GM12865 (cell line): ENCODE data around the gene POFUT1.
"Not testable (repeated sequence)": the region's sequence is repeated elsewhere in the genome, so short reads cannot be mapped to it uniquely, and the experiment has no call there.

ENCODE experiments used
- DNase-seq: peaks from one replicate; pipeline ENCODE4 v3.0.0; 2010; ENCODE audit warnings: low read depth
- H3K4me3 ChIP-seq: 2 replicates; pipeline ENCODE4 v1.5.1; 2011; ENCODE audit warnings: mild to moderate bottlenecking, low read depth, low read length, control low read depth
- TF ChIP-seq, protein P1 (sequence below): IDR thresholded peaks from 2 replicates; pipeline ENCODE4 v1.5.1; 2011; ENCODE audit warnings: low read length, control low read depth, low read depth, inconsistent platforms; ENCODE audit not compliant: insufficient read depth; ENCODE audit errors: missing control alignments

POFUT1 gene

GRCh38 chr20:32189691-32190615, 17.7 kb upstream of the POFUT1 start:
- H3K4me3 ChIP-seq: no peak overlapping the region; the same call in 1 of the 2 replicates
- TF ChIP-seq, protein P1, sequence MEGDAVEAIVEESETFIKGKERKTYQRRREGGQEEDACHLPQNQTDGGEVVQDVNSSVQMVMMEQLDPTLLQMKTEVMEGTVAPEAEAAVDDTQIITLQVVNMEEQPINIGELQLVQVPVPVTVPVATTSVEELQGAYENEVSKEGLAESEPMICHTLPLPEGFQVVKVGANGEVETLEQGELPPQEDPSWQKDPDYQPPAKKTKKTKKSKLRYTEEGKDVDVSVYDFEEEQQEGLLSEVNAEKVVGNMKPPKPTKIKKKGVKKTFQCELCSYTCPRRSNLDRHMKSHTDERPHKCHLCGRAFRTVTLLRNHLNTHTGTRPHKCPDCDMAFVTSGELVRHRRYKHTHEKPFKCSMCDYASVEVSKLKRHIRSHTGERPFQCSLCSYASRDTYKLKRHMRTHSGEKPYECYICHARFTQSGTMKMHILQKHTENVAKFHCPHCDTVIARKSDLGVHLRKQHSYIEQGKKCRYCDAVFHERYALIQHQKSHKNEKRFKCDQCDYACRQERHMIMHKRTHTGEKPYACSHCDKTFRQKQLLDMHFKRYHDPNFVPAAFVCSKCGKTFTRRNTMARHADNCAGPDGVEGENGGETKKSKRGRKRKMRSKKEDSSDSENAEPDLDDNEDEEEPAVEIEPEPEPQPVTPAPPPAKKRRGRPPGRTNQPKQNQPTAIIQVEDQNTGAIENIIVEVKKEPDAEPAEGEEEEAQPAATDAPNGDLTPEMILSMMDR: no peak
- DNase-seq: no peak

DNA sequence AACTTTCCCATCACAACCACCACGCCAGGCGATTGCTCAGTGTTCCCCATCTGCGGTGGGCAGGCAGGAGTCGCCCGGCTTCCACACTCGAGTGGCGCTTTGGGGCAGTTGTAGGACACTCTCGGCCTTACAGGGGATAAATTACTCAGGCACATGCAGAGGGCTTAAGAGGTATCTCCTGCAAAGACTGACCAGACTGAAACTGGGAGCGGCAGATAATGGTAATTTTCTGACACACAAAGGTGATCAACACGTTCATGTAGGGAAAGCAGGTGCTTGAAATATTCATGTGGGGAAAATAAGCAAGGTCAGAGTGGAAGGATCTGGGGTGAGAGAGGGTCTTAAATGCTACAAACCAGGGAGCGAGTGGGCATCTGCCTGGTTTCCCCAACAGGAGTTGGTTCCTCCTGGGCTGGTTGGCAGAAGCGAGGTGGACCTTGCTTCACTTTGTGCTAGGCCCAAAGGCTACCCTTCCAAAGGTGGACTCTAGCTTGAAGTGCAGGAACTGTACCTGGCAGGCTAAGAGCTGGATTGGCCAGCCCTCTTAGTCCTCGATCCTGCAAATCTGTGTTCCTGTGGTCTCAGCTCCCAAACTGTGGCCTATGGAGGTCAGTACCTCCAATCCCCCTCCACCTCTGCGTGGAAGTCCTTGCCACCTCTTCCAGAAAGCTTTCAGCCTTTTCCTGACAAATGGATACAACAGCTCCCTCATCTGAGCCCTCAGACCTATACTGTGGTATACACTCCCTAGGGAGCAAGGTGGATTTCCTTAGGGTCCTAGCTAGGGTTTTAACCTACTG, 16.9 kb upstream of the POFUT1 start:
- DNase-seq: no peak
- TF ChIP-seq, protein P1: no peak
- H3K4me3 ChIP-seq: no peak overlapping the region

GRCh38 chr20:32191422-32191821, 16.3 kb upstream of the POFUT1 start:
- DNase-seq: no peak
- TF ChIP-seq, protein P1: no peak
- no peak overlapping the region for H3K4me3 ChIP-seq

DNA sequence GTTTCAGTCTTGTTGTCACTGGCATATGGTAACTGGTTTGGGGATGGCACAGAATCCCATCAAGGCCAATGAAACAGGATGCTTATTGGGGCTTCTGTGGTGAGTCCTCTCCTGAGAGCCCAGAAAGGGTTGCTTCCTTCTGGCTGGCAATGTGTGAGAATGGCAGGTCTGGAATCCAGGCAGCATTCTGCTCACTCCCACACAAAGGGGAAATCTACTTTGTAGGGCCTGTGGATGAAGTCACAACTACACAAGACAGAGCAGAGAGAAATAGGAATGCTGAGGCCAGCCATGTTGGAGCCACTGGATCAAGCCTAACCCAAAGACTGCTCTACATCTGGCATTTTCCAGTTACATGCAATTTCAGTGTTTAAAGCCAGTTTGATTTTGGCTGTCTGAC, 15.8 kb upstream of the POFUT1 start:
- no peak overlapping the region for H3K4me3 ChIP-seq
- TF ChIP-seq, protein P1: no peak
- DNase-seq: no peak

GRCh38 chr20:32192698-32193097, 15.0 kb upstream of the POFUT1 start:
- DNase-seq: no peak
- H3K4me3 ChIP-seq: no peak overlapping the region
- TF ChIP-seq, protein P1: no peak

GRCh38 chr20:32193336-32193735, 14.3 kb upstream of the POFUT1 start:
- not testable (repeated sequence) for DNase-seq, H3K4me3 ChIP-seq

- no peak overlapping the region for H3K4me3 ChIP-seq
- TF ChIP-seq, protein P1: no peak
- no peak for DNase-seq
These were observed 13.7 kb upstream of the POFUT1 start for GRCh38 chr20:32193996-32194395.
